Panc1 (cell line): ENCODE data around the gene TMUB1. TPM values are rescaled to one million over a fixed set of nuclear protein-coding genes. Genes with fewer than 3 reads are reported as not detected.

Source experiments
- ATAC-seq: fragments of 200-7000 bp; cut with Tn5 transposase; 2 replicates; pipeline ENCODE4 v1.9.1; 2020; ENCODE audit warnings: mild to moderate bottlenecking, moderate library complexity
- BruUV-seq: library from RNA; stranded (reverse); fragments of 400-500 nt; replicated peaks from 2 replicates; lab custom pipeline; 2021; lab: Mats Ljungman, UMichigan
- CTCF ChIA-PET: fragments of 300-600 bp; sonication (Branson Sonifier 250); formaldehyde crosslinking; loops from one replicate; lab custom pipeline; 2022; ENCODE audit warnings: antibody characterized with exemption; lab: Charles Lee
- POLR2A ChIA-PET: fragments of 300-600 bp; sonication (Branson Sonifier 250); formaldehyde crosslinking; loops from one replicate; lab custom pipeline; 2022; ENCODE audit warnings: antibody characterized with exemption; lab: Charles Lee
- DNase-seq: peaks from one replicate; pipeline ENCODE4 v3.0.0-alpha.2; 2010; ENCODE audit warnings: low read depth, low spot score
- H3K27ac ChIP-seq: 2 replicates; pipeline ENCODE4 v1.5.1; 2011; ENCODE audit warnings: mild to moderate bottlenecking, low read length, inconsistent platforms
- H3K27me3 ChIP-seq: fragments of 200-500 bp; sonication (Bioruptor generic); 2 replicates; pipeline ENCODE4 v1.6.0; 2014; ENCODE audit warnings: low read length, inconsistent platforms; ENCODE audit not compliant: control insufficient read depth, insufficient read depth
- H3K36me3 ChIP-seq: fragments of 200-500 bp; sonication (Bioruptor generic); 2 replicates; pipeline ENCODE4 v1.5.1; 2014; ENCODE audit warnings: inconsistent platforms, mild to moderate bottlenecking, low read length, moderate library complexity; ENCODE audit not compliant: control insufficient read depth, insufficient read depth
- H3K4me1 ChIP-seq: 2 replicates; pipeline ENCODE4 v1.5.1; 2011; ENCODE audit warnings: inconsistent platforms, mild to moderate bottlenecking, low read length, moderate library complexity; ENCODE audit not compliant: control insufficient read depth, insufficient read depth
- H3K4me3 ChIP-seq, 2 experiments: 2 replicates each; pipeline ENCODE4 v1.5.1; 2011 to 2012; ENCODE audit warnings: low read depth in 2 of 2, low read length in 2 of 2, mild to moderate bottlenecking in 2 of 2, inconsistent platforms in 1 of 2, moderate library complexity in 1 of 2
- H3K9me3 ChIP-seq: fragments of 200-500 bp; sonication (Bioruptor generic); 2 replicates; pipeline ENCODE4 v1.5.1; 2014; ENCODE audit warnings: low read depth, mild to moderate bottlenecking, inconsistent platforms, low read length, moderate library complexity; ENCODE audit not compliant: control insufficient read depth, insufficient read depth
- POLR2AphosphoS5 ChIP-seq: IDR thresholded peaks from 2 replicates; pipeline ENCODE4 v1.6.1; 2012; ENCODE audit warnings: mild to moderate bottlenecking, low read depth, low read length, moderate library complexity
- SIN3A ChIP-seq: IDR thresholded peaks from 2 replicates; pipeline ENCODE4 v1.6.1; 2012; ENCODE audit warnings: low read depth, mild to moderate bottlenecking, low read length, moderate library complexity, borderline replicate concordance; ENCODE audit not compliant: insufficient read depth
- TCF7L2 ChIP-seq: IDR thresholded peaks from 2 replicates; pipeline ENCODE4 v1.6.1; 2011; ENCODE audit warnings: mild to moderate bottlenecking, low read depth, low read length, inconsistent platforms
- in situ Hi-C: cut with HindIII; loops from 2 replicates; pipeline ENCODE4 v1.10.0; 2016; ENCODE audit warnings: low sequenced_read_pairs, low pct_unique_long_range_greater_than_20kb
- intact Hi-C: fragments of 100-400 bp; cut with micrococcal nuclease; formaldehyde crosslinking; loops from one replicate; pipeline ENCODE4 v1.10.0; 2022; ENCODE audit not compliant: unreplicated experiment
- total RNA-seq: library from RNA; stranded (reverse); gene quantifications from one replicate; pipeline ENCODE4 v1.2.1, GENCODE V29; 2021; ENCODE audit not compliant: unreplicated experiment
- TF ChIP-seq, protein P1 (sequence below), 2 experiments: IDR thresholded peaks; 2 replicates each; pipeline ENCODE4 v1.6.1; 2011 to 2012; ENCODE audit warnings: low read depth in 2 of 2, control low read depth in 1 of 2, low read length in 1 of 2, mild to moderate bottlenecking in 1 of 2, moderate library complexity in 1 of 2; ENCODE audit not compliant: insufficient read depth in 1 of 2
- TF ChIP-seq, protein P2 (sequence below): fragments of 450-650 bp; IDR thresholded peaks from 2 replicates; pipeline ENCODE4 v1.5.1; 2017; ENCODE audit warnings: mild to moderate bottlenecking

The TMUB1 gene
- total RNA-seq, 1 experiment from 2014 or later, result 112 TPM

DNA sequence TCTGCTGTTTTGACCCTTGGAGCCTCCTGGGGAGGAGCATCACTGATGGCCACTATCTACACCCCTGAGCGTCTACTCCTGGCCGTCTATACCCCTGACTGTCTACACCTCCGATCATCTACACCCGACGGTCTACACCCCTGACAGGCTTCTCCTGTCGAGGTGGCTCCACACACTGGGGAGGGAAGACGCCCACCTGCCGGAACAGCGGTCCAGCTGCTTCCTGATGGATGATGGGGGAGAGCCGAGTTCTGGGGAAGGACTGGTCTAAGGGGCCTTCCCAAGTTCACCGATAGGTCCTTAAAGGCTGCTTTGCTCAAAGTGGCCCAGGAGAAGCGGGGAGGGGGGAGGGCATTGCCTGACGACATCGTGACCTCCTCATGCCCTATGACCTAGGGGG is 44.9 kb upstream of the TMUB1 start:
- Histone ChIP-seq H3K27me3 (no peaks in the 10 kb centered on the region), H3K4me3 (no peak overlapping the region), H3K9me3 (no peaks in the 10 kb centered on the region), H3K36me3 (no peaks in the 10 kb centered on the region), H3K4me1 (no peaks in the 10 kb centered on the region), H3K27ac (no peak overlapping the region)
- CTCF ChIA-PET, result no interaction called here
- in situ Hi-C loops (no loop called here), intact Hi-C loops (no loop called here)
- no peak for DNase-seq
- TF ChIP-seq SIN3A (no peak), POLR2AphosphoS5 (no peak), TCF7L2 (no peak)
- TF ChIP-seq, protein P1, sequence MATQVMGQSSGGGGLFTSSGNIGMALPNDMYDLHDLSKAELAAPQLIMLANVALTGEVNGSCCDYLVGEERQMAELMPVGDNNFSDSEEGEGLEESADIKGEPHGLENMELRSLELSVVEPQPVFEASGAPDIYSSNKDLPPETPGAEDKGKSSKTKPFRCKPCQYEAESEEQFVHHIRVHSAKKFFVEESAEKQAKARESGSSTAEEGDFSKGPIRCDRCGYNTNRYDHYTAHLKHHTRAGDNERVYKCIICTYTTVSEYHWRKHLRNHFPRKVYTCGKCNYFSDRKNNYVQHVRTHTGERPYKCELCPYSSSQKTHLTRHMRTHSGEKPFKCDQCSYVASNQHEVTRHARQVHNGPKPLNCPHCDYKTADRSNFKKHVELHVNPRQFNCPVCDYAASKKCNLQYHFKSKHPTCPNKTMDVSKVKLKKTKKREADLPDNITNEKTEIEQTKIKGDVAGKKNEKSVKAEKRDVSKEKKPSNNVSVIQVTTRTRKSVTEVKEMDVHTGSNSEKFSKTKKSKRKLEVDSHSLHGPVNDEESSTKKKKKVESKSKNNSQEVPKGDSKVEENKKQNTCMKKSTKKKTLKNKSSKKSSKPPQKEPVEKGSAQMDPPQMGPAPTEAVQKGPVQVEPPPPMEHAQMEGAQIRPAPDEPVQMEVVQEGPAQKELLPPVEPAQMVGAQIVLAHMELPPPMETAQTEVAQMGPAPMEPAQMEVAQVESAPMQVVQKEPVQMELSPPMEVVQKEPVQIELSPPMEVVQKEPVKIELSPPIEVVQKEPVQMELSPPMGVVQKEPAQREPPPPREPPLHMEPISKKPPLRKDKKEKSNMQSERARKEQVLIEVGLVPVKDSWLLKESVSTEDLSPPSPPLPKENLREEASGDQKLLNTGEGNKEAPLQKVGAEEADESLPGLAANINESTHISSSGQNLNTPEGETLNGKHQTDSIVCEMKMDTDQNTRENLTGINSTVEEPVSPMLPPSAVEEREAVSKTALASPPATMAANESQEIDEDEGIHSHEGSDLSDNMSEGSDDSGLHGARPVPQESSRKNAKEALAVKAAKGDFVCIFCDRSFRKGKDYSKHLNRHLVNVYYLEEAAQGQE (IDR thresholded peaks at IDR 0.05; ENCODE audit: insufficient read depth in 1 of 2, low read depth in 2 of 2, low read length in 1 of 2), result no peak
- TF ChIP-seq, protein P2, sequence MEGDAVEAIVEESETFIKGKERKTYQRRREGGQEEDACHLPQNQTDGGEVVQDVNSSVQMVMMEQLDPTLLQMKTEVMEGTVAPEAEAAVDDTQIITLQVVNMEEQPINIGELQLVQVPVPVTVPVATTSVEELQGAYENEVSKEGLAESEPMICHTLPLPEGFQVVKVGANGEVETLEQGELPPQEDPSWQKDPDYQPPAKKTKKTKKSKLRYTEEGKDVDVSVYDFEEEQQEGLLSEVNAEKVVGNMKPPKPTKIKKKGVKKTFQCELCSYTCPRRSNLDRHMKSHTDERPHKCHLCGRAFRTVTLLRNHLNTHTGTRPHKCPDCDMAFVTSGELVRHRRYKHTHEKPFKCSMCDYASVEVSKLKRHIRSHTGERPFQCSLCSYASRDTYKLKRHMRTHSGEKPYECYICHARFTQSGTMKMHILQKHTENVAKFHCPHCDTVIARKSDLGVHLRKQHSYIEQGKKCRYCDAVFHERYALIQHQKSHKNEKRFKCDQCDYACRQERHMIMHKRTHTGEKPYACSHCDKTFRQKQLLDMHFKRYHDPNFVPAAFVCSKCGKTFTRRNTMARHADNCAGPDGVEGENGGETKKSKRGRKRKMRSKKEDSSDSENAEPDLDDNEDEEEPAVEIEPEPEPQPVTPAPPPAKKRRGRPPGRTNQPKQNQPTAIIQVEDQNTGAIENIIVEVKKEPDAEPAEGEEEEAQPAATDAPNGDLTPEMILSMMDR, result no peak
- POLR2A ChIA-PET, result no interaction called here
- no TSS peak for BruUV-seq
- ATAC-seq, result no peak

DNA sequence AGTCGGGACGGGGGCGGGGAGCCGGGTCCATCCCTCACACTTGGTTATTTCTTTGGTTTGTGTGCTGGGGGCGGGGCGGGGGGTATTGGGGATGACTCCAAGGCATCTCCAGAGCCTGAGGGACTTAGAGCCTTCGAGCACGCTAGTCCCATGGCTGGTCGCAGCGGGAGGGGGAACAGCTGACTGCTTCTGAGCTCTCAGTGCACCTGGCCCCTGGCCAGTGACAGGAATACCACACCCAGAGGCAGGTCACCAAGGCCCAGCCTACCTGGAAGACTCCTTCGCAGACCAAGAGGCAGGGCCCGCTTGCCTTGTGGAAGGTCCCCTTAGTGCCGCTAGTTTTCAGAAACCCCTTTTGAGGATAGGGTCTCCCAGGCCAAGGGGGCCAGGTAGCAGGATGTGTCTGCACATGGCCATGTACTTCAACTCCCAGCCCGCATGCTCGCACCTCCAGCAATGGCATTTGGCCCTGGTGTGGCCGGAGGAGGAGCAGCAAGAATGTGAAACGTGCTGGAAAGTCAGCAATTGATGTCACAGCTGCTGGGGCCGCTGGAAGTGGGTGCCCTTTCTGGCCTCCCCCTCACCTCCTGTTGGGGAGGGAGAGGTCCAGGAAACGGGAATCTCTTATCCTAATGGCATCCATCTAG is 43.3 kb upstream of the TMUB1 start:
- Histone ChIP-seq H3K9me3 (no peaks in the 10 kb centered on the region), H3K27ac (no peak overlapping the region), H3K4me3 (no peak overlapping the region), H3K36me3 (no peaks in the 10 kb centered on the region), H3K27me3 (no peaks in the 10 kb centered on the region), H3K4me1 (no peaks in the 10 kb centered on the region)
- intact Hi-C loops (no loop called here), in situ Hi-C loops (no loop called here)
- BruUV-seq, result no TSS peak
- ATAC-seq (no peak), DNase-seq (no peak)
- POLR2A ChIA-PET, result no interaction called here
- no peak for TF ChIP-seq TCF7L2
- TF ChIP-seq, protein P1 (IDR thresholded peaks at IDR 0.05; ENCODE audit: insufficient read depth in 1 of 2, low read depth in 2 of 2, low read length in 1 of 2), result no peak
- CTCF ChIA-PET, result no interaction called here
